ENCODE data around the gene ASF1B.

Gene ASF1B

DNA sequence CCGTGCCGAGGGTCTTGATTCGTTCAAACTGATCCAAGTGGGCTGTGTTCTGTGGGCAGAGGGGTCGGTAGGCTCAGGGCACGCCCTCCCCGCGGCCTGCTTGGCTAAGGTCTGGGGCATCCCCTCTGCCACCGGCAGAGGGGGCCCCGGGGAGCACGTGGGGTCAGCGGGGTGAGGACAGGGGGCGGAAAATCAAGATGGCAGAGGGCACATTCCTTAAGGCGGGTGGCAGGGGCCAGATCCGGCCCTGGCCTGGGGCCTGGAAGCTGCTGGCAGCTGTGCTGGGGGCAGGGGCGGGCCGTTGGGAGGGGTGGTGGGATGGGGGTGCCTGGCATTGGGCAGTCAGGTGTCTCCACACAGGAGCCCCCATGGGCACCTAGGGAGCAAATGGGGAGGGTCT is 29.5 kb downstream of the ASF1B start:
- no peak for DNase-seq

DNA sequence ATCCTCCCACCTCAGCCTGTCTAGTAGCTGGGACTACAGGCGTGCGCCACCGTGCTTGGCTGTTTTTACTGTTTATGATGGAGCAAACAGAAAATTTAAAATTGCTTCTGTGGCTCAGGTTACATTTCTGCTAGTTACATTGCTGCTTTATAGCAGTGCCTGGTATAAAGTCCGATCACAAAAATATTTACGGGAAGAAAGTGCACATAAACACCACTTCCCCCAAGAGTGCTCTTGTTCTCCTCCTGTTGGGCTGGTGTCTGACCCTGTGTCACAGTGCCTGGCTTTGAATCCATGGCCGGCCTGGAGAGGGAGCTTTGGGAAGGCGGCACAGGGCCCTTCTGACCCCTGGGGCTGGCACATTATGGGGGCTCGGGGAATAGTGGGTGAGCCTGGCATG is 30.7 kb downstream of the ASF1B start:
- DNase-seq = no peak

DNA sequence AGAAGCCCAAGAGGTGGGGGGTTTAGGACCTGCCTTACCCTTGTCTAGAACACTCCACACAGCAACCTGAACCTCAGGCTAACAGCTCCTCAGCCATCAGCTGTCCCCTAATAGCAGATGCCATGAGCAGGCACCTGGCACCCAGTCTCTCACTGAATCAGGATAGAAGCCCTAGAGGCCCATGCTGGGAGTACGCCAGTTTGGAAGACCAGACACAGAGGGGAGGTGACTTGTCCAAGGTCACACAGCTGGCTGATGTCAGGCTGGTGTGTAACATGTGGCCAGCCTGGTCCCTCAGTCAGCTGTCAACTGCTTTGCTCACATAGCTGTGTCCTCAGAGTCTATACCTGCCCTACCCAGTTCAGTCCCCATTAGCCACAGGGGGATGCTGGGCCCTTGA is 33.1 kb downstream of the ASF1B start:
- DNase-seq = no peak

DNA sequence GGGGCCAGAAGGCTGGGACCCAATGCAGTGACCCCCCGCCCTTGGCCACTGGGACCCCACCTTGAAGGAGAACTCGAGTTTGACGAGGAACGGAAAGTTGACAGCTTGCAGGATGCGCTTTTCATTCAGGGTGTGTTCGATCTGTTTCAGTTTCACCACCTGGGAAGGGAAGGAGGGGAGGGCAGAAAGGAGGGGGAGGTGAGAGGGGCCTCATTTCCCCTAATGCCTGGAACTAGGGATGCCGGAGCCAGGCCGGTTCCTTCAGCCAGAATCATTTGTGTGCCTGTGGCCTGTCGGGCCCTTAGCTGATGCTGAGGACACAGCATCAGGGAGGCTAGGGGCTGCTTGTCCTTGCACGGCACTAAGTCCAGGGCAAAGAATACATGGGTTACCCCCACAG is 33.6 kb downstream of the ASF1B start:
- DNase-seq = no peak

DNA sequence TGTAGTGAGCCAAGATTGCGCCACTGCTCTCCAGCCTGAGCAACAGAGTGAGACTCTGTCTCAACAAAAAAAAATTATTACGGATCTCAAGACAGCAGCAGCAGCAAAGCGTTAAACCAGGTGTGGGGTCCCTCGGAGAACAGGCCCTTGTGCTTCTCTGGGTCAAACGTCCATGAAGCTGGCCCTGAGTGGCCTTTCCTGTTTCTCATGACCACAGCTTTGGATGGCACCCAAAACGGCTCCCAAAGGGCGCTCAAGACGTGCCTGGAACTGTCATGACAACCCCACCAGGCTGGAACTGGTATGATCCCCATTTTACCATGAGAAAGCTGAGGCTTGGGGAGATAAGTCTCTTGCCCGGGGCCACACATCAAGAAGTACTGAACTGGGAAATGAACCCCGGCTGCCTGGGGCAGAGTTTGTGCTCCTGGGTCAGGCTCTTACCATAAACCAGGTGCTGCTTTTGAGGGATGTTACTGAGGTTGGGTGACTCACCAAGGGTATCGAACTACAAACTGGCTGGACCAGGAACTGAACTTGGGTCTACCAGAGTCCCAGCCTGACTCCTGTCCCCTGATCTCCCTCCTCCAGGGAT is 34.2 kb downstream of the ASF1B start:
- no peak for DNase-seq

DNA sequence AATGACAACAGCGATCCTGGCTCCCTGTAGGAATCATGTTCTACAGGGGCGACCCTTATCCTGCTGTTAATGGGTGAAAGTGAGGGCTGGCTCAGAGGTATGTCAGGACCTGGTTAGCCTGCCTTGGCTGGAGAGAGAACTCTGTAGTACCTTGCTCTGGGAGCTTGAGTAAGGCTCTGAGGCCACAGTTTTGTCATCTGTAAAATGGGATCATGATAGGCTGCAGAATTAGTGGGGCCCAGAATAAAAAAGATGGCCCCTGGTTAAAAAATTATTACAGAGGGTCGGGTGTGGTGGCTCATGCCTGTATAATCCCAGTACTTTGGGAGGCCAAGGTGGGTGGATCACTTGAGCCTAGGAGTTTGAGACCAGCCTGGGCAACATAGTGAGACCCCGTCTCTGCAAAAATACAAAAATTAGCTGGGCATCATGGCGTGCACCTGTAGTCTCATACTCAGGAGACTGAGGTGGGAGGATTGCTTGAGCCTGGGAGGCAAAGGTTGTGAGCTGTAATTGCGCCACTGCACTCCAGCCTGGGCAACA is 35.3 kb downstream of the ASF1B start:
- no peak for DNase-seq

DNA sequence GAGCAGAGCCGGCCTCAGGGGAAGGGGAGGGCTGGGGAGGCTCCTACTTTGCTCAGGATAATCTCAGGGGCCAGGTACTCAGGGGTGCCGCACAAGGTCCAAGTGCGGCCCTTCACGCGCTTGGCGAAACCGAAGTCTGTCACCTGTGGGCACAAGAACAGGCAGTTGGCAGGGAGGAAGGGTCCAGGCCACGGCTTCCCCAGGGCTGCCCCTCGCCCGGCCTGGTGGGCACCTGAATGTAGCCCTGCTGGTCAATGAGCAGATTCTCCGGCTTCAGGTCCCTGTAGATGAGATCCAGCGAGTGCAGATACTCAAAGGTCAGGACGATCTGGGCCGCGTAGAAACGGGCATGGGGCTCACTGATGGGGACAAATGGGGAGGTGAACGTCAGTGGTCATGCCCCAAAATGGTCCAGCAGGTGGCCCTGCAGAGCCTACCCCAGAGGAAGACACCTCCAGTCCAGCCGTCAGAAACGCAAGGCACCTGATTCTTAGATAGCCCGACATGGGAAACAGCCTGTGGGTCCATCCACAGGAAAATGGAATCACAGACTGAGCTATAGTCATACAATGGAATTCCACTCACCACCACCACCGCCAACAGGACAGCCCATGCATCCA is 38.7 kb downstream of the ASF1B start:
- DNase-seq = no peak

DNA sequence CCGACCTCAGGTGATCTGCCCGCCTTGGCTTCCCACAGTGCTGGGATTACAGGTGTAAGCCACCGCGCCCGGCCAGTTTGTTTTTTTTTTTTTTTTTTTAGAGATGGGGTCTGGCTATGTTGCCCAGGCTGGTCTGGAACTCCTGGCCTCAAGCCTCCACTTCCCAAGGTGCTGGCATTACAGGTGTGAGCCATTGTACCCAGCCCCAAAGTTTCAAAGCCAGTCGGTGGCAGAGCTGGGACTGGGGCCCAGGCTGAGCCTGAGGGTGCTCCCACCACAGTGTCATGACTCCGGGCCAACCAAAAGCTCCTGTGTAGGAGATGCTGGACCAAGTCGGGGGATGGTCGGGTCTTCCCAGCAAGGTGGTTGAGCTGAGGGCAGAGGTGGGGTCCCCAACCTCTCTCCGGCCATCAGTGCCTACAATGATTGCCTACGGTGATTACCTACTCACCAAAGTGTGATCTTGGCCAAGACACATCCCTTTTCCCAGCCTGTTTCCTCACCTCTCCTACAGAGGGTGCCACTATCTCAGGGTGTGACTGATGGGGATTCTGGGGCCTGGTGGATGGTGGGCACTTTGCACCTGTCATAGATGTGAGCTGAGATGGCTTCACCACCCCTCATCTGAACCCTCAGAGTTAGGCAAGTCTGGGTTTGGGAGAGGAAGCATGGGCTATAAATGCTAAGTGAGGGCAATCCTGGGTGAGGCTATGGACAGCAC is 40.0 kb downstream of the ASF1B start:
- DNase-seq = no peak

DNA sequence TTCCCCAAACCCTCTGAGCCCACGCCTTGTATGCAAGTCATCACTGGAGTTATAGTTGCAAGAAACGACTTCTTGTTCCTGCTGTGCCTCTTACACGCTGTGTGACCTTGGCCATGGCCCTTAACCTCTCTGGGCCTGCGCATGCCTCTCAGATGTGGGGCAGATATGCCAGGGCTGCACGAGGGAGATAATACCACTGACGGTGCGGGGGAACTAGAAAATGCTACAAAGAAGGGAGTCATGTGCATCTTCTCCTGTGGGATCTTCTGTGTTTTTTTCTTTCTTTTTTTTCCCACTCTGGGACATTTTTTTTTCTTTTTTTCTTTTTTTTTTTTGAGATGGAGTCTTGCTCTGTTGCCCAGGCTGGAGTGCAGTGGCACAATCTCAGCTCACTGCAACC is 41.5 kb downstream of the ASF1B start:
- no peak for DNase-seq

DNA sequence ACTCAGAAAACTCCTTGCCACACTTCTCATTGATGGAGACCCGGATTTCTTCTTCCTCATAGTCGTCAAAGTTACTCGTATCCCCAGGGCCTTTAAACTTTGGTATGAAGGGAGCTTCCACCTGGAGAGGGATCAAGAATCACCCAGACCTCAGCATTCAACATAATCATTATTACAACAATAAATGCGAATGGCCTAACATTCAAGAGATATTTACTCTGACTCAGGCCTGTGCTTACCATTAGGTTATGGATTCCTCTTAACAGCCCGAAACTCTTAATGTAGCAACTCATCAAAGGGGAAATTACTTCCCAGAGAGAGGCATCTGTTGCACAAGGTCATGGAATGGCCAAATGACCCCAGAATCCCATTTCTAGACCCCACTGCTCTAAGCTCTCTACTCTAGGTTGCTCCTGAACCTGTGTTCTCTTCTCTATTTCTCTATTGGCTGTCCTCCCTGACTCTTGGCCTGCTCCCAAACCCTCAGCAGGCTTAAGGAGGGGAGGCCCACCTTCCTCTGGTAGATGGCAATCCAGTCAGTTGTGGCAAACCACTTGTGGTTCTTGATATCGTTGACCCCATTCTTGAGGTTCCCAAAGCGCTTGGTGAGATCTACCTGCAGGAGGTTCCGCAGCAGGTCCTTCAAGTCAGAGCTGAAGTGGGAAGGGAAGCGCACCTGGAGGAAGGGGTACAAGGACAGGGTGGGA is 43.1 kb downstream of the ASF1B start:
- no peak for DNase-seq

DNA sequence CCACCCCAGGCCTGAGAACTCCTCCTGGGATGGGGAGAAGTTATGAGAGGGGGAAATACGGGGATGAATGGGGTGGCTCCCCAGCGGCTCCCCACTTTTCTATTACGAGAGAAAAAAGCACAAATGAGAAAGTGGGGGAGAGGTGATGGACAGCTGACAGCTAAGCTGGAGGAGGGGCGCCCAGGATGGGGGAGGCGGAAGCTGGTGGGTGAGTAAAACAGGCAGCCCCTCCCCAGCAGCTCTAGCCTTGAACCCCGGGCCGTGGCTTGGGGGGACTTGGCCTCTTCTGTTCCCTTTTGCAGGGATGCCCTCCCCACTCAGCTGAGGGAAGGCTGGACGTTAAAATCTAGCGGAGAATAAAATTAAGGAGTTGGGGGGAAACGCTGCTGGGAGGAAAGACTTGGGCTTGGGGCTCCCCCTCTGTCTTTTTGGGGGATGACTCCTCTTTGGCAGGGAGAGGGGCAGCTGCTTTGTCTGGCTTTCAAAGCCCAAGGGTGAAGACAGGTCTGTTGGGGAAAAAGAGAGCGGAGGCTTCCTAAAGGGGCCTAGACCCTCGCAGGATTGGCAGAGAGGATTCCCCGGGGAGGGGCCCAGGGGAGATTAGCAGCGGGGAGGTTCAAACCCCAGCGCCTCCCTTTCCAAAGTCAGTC is 44.5 kb downstream of the ASF1B start:
- DNase-seq = no peak

DNA sequence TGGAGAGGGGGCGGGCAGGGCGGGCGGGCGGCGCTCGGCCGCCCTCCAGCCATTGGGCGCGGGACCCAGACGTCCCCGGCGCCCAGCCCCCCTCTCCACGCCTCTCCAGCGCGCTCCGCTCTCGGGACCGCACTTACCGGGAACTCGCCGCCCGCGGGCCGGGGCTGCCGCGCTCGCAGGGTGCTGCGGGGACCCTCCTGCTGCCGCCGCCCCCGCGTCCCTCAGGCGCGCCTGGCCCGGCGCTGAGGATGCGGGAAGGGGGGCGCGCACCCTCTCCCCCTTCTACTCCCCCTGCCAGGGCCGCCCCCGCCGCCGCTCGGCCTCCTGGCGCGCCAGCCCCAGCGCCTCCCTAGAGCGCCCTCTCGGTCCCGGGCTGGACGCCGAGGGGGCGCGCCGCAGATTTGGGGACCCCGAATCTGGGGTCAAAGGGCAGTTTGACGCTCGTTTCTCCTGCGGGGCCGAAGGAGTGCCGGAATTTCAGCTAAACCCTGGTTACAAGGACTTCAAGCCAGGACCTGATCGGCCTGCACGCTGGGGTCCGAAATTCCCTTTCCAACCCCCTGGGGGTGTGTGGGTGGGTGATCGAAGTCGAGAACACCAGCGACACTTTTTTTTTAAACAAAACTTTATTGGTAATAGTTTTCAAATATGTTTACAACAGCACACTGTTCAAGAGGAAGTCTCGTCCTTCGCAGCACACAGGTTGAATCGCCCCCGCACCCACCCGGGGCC is 45.1 kb downstream of the ASF1B start:
- peak; percentile 77 to 94 for DNase-seq

DNA sequence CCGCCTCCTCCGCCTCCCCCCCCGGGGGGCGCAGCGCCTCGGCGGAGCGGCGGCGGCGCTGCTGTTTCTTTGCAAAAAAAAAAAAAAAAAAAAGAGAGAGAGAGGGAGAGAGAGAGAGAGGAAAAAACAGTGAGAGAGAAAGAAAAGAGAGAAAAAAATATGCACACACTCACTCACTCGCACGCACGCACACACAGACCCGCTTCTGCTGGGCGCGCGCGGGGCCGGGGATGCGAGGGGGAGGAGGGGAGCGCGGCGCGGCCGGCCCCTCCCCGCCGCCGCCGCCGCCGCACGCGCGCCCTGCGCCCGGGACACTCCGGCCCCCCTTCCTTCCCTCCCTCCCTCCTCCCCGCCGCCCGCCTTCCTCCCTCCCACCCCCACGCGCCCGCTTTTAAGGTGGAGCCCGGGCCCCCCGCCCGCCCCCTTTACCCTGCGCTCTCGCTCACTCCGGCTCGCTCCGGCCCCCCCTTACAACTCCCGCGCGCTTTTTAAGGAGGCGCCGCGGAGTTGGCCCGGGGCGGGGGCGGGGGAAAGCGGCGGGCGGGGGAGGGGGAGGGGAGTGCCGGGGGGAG is 45.8 kb downstream of the ASF1B start, which contains the start of gene SAMD1:
TSS of gene SAMD1 (minus strand) at position 243 of the 572 bp plus-strand sequence.
- DNase-seq = peak in 1 of 2 donors; percentile 18

DNA sequence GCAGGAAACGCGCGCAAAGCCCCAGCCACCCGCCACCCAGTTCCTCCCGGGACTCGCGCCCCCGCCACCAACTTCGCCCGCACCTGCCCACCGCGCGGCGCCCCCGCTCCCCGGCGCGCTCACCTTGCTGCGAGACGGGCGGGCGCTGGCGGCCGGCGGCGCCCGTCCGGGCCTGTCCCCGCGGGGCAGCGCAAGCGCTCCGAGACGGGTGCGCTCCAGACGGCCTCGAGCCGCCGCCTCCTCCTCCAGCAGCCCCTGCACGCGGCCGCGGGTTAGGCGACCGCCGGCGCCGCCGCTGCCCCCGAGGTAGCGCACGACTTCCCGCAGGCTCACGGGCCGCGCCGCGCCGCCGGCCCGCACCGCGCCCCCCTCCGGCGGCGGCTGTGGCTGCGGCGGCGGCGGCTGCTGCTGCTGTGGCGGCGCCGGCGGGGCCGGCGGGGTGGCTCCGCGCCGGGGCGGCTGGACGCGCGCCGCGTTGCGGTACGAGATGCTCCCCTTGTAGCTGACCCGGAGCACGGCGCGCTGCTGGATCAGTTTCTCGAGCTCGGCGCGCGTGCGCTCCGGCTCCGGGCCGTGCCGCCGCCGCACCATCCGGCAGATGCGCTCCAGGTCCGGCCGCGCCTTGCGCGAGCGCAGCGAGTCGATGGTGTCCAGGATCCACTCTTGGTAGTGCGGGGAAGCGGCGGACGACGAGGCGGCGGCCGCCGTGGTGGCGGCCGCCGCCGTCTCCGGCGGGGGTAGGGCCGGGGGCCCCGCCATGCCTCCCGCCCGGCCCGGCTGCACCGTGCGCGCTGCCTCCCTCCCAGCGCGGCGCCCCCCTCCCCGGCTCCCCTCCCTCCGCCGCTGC is 46.5 kb downstream of the ASF1B start:
- peak; percentile 37 to 48 for DNase-seq

DNA sequence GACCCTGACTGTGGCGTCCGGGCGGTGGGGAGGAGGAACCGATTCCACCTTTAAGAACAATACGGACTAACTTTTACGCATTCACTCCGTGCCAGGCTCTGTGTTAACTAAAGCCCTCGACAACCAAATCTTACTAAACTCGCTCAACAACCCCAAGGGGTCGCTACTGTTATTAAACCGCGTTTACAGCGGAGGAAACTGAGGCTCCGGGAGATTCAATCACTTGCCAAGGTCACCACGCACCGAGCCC is 47.1 kb downstream of the ASF1B start:
- no peak for DNase-seq

DNA sequence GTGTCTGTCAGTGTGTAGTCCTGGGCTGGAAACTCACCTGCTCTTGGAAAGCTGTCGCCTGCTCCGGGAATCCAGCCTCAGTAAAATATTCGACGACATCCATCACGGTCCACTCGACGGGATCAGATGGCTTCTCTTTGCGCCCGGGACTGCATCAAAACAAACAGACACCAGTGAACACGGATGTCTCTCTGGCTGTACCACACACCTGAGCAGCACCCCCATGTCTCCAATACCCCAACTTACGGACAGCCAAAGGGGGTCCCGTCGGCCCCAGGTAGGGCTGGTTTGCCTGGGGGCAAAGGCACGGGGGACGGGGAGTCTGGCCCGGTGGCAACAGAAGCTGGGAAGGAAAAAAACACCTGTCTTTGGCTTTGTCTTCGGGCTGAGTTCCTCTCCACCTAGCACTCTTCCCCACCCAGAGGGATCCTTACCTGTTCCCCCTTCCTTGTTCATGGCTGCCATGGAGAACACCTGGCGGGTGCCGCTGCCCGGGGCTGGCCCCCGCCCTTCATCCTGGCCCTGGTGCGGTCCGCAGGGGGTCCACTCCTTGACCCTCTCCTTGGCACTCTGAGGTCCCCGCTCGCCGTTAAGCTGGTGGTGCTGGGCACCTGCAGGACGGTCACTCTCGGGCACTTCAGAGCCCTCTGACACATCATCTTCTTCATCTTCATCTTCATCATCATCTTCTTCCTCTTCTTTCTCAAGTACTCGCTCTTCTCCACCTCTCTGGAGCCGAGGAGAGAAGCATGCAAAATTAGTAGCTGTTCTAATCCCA is 47.6 kb downstream of the ASF1B start:
- no peak for DNase-seq

DNA sequence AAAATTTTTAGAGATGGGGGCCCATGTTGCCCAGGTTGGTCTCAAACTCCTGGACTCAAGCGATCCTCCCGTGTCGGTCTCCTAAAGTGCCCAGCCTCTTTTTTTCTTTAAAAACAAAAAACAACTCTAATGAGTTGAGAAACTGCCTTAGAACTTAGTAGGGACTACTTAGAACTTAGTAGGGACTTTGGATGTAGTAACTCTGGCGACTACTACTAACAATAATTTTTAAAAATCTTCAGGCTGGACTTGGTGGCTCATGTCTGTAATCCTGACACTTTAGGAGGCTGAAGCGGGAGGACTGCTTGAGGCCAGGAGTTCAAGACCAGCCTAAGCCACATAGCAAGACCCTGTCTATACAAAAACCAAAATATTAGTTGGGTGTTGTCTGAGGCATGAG is 50.3 kb downstream of the ASF1B start:
- no peak for DNase-seq

DNA sequence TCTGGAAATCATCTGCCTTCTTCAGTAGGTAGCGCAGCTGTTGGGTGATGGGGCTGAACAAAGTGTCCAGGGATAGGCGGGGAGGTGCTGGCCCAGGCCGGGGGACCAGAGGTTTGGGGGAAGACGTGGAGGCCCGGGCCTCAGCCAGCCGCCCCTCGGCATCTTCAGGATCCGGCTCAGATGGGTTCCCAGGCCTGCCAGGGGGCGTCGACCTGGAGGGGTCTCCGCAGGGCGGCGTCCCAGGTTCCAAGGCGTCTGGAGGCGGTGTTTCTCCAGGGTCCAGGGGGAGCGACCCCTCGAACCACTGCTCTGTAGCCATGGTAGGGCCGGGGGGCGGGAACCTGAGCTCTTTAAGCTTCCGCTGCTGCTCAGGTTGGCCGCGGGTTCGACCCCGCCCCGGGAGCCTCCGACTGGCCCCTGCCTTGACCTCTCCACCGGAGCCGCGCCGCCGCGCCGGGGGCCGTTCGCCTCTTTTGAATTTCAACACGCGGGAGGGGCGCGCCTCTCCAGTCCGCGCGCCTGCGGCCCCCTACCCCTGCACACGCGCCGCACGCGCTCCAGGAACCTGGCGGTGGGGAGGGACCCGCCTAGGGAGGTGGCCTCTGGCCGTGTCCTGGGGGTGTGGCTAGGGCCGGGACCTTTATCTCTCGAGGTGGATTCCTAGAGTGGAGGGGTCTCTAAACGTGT is 50.9 kb downstream of the ASF1B start, which contains the start of gene C19orf67:
TSS of gene C19orf67 (minus strand) at position 475 of the 687 bp plus-strand sequence. CDS start at position 319, 156 bp downstream.
- DNase-seq = no peak

DNA sequence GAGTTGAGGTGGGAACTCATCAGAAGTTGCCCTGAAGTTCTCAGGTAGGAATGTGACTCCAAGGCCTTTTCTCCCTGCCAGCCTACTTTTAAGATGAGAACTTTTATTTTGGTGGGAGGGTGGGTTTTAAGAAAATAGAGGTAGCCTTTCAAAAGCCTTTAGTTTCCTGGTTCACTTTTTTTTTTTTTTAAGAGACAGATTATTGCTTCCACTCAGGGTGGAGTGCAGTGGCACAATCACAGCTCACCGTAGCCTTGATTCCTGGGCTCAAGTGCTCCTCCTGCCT is 53.8 kb downstream of the ASF1B start:
- DNase-seq = no peak

All from inflammatory macrophage treated with lipopolysaccharide for 1 hour (primary cell).